ENCODE results near the gene RAP1GAP. TPM values are rescaled to one million over a fixed set of nuclear protein-coding genes. Genes with fewer than 3 reads are reported as not detected.

The RAP1GAP gene
- total and polyA plus RNA-seq, 8 donors, result 21.1 to 117 (median 59.2) TPM

GRCh38 chr1:21590934-21591333, 78.2 kb downstream of the RAP1GAP start:
- intact Hi-C loops (cut with DNase I; ENCODE audit: low total_unique reads), result no loop called here
- 30 to 57% (median 45%) methylated on average over 13 of the region's 13 CpGs for WGBS, 5 donors
- Histone ChIP-seq H3K4me1 (peaks cover 13 to 33% (median 21%) of the 10 kb centered on the region in 4 donors), H3K27me3 (peaks cover 0 to 53% (median 0%) of the 10 kb centered on the region in 3 donors), H3K9me3 (no peaks in the 10 kb centered on the region), H3K27ac (peak overlapping the region in 1 of 5 donors; percentile 48), H3K36me3 (no peaks in the 10 kb centered on the region), H3K4me3 (no peak overlapping the region)
- no peak for TF ChIP-seq CTCF (IDR thresholded peaks at IDR 0.05)
- TF ChIP-seq POLR2AphosphoS5 (IDR thresholded peaks at IDR 0.05), result no peak
- TF ChIP-seq EP300 (IDR thresholded peaks at IDR 0.05), result no peak
- no peak for TF ChIP-seq POLR2A (IDR thresholded peaks at IDR 0.05)
- no peak for DNase-seq

- H3K4me1 ChIP-seq, result peaks cover 13 to 38% (median 22%) of the 10 kb centered on the region in 4 donors
- no peaks in the 10 kb centered on the region for H3K36me3 ChIP-seq
- H3K4me3 ChIP-seq, result no peak overlapping the region
- WGBS, 5 donors, result 8 to 30% (median 21%) methylated on average over 12 to 23 of the region's 23 CpGs
- intact Hi-C loops (cut with DNase I; ENCODE audit: low total_unique reads), result no loop called here
- TF ChIP-seq EP300 (IDR thresholded peaks at IDR 0.05) (no peak), POLR2A (IDR thresholded peaks at IDR 0.05) (no peak), CTCF (IDR thresholded peaks at IDR 0.05) (no peak), POLR2AphosphoS5 (IDR thresholded peaks at IDR 0.05) (no peak)
- DNase-seq, result peak in 1 of 2 donors; percentile 47
- no peaks in the 10 kb centered on the region for H3K9me3 ChIP-seq
- H3K27me3 ChIP-seq, result peaks cover 0 to 58% (median 0%) of the 10 kb centered on the region in 3 donors
- H3K27ac ChIP-seq, result peak overlapping the region in 1 of 5 donors; percentile 48
Measured at GRCh38 chr1:21590126-21590880, 78.9 kb downstream of the RAP1GAP start.

- Histone ChIP-seq H3K27ac (no peak overlapping the region), H3K9me3 (no peaks in the 10 kb centered on the region), H3K4me3 (no peak overlapping the region), H3K27me3 (peaks cover 0 to 63% (median 0%) of the 10 kb centered on the region in 3 donors), H3K36me3 (no peaks in the 10 kb centered on the region), H3K4me1 (peaks cover 13 to 38% (median 22%) of the 10 kb centered on the region in 4 donors)
- intact Hi-C loops (cut with DNase I; ENCODE audit: low total_unique reads), result no loop called here
- 59 to 78% (median 69%) methylated on average over 5 of the region's 5 CpGs for WGBS, 5 donors
- DNase-seq, result no peak
- TF ChIP-seq POLR2AphosphoS5 (IDR thresholded peaks at IDR 0.05) (no peak), CTCF (IDR thresholded peaks at IDR 0.05) (no peak), EP300 (IDR thresholded peaks at IDR 0.05) (no peak), POLR2A (IDR thresholded peaks at IDR 0.05) (no peak)
Measured at GRCh38 chr1:21589618-21590017, 79.5 kb downstream of the RAP1GAP start.

GRCh38 chr1:21587602-21587953, 81.6 kb downstream of the RAP1GAP start:
- Histone ChIP-seq H3K36me3 (no peaks in the 10 kb centered on the region), H3K27me3 (peaks cover 0 to 67% (median 0%) of the 10 kb centered on the region in 3 donors), H3K9me3 (no peaks in the 10 kb centered on the region), H3K4me3 (no peak overlapping the region), H3K27ac (no peak overlapping the region), H3K4me1 (peaks cover 13 to 38% (median 22%) of the 10 kb centered on the region in 4 donors)
- intact Hi-C loops (cut with DNase I; ENCODE audit: low total_unique reads), result no loop called here
- TF ChIP-seq POLR2AphosphoS5 (IDR thresholded peaks at IDR 0.05) (no peak), EP300 (IDR thresholded peaks at IDR 0.05) (no peak), CTCF (IDR thresholded peaks at IDR 0.05) (no peak), POLR2A (IDR thresholded peaks at IDR 0.05) (no peak)
- WGBS, 5 donors, result 73 to 96% (median 90%) methylated on average over 5 of the region's 5 CpGs
- DNase-seq, result no peak

All from stomach (tissue), 9 donors.